Choroid plexus epithelial cell (primary cell): Measurements from ENCODE around the gene MOCOS.

Experiments used
- DNase-seq: peaks from one replicate; pipeline ENCODE4 v3.0.0-alpha.2; 2010; ENCODE audit warnings: low read depth
- H3K4me3 ChIP-seq: 2 replicates; pipeline ENCODE4 v1.5.1; 2011; ENCODE audit warnings: low read depth, mild to moderate bottlenecking, control low read depth, low read length, moderate library complexity
- TF ChIP-seq, protein P1 (sequence below): conservative IDR thresholded peaks from 2 replicates; pipeline ENCODE4 v1.5.1; 2011; ENCODE audit warnings: low read depth, mild to moderate bottlenecking, control low read depth, inconsistent platforms, low read length, moderate library complexity

The MOCOS gene

DNA sequence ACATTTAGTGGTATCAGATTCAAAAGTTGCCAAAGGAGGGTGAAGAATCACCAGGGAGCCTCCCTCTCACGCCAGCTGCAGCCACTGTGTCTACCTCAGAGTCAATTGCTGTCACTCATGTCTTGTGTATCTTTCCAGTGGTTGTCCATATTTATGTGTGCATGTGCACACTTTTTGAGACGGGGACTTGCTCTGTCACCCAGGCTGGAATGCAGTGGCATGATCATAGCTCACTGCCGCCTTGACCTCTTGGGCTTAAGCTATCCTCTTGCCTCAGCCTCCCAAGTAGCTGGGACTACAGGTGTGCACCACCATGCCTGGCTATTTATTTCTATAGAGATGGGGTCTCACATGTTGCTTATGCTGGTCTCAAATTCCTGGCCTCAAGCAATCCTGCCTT, 4.0 kb downstream of the MOCOS start:
- no peak overlapping the region for H3K4me3 ChIP-seq
- TF ChIP-seq, protein P1, sequence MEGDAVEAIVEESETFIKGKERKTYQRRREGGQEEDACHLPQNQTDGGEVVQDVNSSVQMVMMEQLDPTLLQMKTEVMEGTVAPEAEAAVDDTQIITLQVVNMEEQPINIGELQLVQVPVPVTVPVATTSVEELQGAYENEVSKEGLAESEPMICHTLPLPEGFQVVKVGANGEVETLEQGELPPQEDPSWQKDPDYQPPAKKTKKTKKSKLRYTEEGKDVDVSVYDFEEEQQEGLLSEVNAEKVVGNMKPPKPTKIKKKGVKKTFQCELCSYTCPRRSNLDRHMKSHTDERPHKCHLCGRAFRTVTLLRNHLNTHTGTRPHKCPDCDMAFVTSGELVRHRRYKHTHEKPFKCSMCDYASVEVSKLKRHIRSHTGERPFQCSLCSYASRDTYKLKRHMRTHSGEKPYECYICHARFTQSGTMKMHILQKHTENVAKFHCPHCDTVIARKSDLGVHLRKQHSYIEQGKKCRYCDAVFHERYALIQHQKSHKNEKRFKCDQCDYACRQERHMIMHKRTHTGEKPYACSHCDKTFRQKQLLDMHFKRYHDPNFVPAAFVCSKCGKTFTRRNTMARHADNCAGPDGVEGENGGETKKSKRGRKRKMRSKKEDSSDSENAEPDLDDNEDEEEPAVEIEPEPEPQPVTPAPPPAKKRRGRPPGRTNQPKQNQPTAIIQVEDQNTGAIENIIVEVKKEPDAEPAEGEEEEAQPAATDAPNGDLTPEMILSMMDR = no peak
- DNase-seq = no peak

DNA sequence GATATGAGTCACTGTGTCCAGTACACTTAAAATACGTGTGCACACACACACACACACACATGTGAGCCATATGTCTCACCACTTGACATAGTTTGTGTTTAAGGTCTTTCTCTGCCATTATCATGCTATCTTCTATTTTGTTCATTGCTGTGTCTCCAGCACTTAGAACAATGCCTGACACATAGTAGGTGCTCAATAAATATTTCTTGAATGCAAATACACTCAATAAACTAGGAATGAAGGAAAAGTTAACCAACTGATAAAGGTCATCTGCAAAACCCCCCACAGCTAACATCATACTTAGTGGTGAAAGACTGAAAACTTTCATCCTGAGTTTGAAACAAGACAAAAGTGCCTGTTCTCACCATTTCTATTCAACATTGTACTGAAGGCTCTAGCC, 4.4 kb downstream of the MOCOS start:
- TF ChIP-seq, protein P1 = no peak
- no peak overlapping the region for H3K4me3 ChIP-seq
- no peak for DNase-seq

DNA sequence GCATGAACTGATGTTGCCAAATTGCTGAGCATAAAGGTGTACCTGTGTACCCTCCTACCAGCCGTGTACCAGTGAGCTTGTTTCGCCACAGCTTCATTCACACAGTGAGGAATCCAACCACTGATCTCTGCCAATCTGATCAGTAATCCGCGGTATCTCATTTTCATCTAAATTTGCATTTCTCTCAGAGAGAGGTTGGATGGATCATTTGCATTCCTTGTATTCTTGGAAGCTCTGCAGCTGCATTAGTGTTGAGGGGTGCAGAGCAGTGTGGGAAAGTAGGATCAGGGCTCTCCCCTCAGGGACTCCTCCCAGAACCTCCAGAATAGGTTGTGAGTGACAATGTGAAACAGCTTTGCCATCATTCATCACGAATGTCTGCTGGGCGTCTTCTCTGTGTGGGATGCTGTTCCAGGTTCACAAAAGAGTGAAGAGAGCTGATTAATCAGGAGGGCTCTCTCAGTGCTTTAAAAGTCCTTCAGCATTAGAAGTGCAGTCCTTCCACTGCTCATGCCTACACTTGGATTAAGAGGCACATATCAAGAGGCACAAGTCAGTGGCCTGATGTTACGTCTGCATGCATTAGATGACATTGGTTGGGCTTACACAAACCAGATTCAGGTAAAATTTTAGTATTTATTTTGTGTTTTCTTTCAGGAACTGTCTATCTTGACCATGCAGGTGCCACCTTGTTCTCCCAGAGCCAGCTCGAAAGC, 7.5 kb downstream of the MOCOS start:
- DNase-seq = no peak
- TF ChIP-seq, protein P1 = no peak
- no peak overlapping the region for H3K4me3 ChIP-seq

DNA sequence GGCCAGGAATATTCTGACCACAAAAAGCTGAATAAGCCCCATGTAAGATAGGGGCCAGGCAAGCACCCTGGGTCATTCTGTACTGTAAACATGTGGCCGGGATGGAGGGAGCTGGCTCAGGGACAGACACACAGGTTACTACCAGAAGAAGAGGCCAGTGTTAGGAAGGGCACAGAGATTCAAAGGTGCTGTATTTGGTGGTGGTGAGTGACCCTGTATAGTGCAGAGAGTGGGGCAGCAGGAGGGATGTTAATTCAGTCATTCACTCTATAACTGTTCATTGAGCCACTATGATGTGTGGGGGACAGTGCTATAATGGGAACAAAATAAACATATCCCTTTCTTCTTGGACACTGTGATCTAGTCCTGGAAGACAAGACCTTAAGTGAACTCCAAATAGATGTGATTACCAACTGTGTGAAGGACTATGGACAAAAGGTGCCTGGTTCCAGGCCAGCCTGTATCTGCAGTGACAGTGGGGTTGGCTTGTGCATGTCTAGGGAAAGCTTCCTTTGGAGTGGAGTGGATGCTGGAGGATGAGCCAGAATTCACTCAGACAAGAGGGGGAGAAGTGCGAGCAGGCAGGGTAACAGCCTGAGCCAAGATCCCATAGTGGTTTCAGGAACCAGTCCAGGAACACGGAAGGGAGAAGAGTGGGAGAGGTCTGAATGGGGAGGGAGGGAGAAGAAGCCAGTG, 8.3 kb downstream of the MOCOS start:
- TF ChIP-seq, protein P1 = no peak
- H3K4me3 ChIP-seq = no peak overlapping the region
- no peak for DNase-seq

DNA sequence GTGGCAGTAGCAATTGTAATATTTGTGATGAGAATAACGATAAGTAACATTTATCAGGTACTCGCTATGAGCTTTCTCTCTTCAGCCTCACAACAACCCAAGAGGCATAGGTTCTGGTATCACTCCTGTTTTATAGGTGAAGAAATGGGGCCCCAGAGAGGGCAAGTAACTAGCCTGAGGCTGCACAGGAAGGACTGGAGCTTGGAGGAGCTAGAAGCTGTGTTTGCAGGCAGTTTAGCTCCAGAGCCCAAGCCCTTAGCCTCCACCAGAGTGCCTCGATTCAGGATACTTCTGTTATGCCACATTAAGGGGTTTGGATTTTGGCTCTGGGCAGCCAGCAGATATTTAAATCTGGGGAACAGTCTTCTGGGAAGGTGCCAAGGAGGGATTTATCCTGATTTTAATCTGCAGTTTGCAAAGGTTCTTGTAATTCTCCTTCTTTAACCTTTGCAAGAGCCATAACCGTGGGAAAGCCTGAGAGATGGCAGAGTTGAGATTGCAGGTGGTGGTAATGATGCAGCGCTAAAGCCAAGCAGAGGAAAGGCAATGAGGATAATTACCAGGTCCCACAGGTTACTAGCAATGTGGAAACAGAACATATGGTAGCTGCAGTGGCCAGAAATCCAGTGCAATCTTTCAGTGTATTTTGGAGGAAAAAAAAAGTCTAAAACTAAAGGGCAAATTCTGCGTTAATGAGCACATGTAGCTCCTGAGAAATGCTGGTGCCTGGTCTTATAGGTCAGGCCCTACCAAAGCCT, 9.1 kb downstream of the MOCOS start:
- TF ChIP-seq, protein P1 = no peak
- H3K4me3 ChIP-seq = no peak overlapping the region
- DNase-seq = no peak

DNA sequence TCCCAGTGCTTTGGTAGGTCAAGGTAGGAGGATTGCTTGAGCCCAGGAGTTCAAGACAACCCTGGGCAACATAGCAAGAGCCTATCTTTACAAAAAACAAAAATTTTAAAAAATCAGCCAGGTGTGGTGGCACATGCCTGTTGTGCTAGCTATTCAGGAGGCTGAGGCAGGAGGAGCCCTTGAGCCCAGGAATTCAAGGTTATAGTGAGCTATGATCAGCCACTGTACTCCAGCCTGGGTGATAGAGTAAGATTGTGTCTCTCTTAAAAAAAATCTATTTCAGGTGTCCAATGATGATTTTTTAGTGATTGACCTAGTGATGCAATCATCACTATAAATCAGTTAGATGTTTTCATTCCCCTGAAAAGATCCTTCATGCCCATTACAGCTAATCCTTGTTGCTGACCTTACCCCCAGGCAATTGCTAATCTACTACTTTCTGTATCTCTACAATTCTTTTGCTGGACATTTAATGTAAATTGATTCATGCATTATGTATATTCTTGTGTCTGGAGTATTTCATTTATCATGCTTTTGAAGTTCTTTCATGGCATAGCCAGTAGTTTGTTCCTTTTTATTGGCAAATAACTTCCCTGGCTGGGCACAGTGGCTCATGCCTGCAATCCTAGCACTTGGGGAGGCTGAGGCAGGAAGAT, 10.3 kb downstream of the MOCOS start:
- no peak for DNase-seq
- TF ChIP-seq, protein P1 = no peak
- no peak overlapping the region for H3K4me3 ChIP-seq
